ENCODE measurements around the gene C1QTNF8. TPM values are rescaled to one million over a fixed set of nuclear protein-coding genes. Genes with fewer than 3 reads are reported as not detected.
"Not testable (repeated sequence)": the region's sequence is repeated elsewhere in the genome, so short reads cannot be mapped to it uniquely, and the experiment has no call there.

The C1QTNF8 gene
- total RNA-seq, 2 experiments from 2014 or later = not detected

GRCh38 chr16:1088295-1089170, 7.5 kb downstream of the C1QTNF8 start:
- intact Hi-C loops (cut with micrococcal nuclease; ENCODE audit: unreplicated experiment) = no loop called here
- Histone ChIP-seq H3K9me3 (ENCODE audit: low read length) (0 out of 2 replicates have a peak, but pooled peaks cover 4% of the 10 kb centered on the region), H3K4me3 (ENCODE audit: low read depth, low read length, poor library complexity, severe bottlenecking) (no peak overlapping the region), H3K4me2 (ENCODE audit: low read length) (no peak overlapping the region), H4K20me1 (ENCODE audit: insufficient read depth, low read length) (no peaks in the 10 kb centered on the region), H3K27ac (ENCODE audit: low read depth, low read length, poor library complexity, severe bottlenecking) (no peak overlapping the region), H2AFZ (ENCODE audit: low read length) (no peak overlapping the region), H3K36me3 (ENCODE audit: insufficient read depth, low read length) (no peaks in the 10 kb centered on the region), H3K79me2 (ENCODE audit: insufficient read depth, low read depth, low read length) (no peaks in the 10 kb centered on the region), H3K9me2 (ENCODE audit: insufficient read depth, low read length) (no peaks in the 10 kb centered on the region), H3K4me1 (ENCODE audit: insufficient read depth, low read length, poor library complexity, severe bottlenecking) (no peaks in the 10 kb centered on the region)
- DNase-seq (ENCODE audit: low spot score) = no peak
- ChIA-PET POLR2A (no interaction called here), CTCF (ENCODE audit: unreplicated experiment) (no interaction called here)
- TF ChIP-seq EZH2phosphoT487 (IDR thresholded peaks at IDR 0.05; ENCODE audit: borderline replicate concordance, low read depth, low read length) = no peak
- TF ChIP-seq, protein P1, sequence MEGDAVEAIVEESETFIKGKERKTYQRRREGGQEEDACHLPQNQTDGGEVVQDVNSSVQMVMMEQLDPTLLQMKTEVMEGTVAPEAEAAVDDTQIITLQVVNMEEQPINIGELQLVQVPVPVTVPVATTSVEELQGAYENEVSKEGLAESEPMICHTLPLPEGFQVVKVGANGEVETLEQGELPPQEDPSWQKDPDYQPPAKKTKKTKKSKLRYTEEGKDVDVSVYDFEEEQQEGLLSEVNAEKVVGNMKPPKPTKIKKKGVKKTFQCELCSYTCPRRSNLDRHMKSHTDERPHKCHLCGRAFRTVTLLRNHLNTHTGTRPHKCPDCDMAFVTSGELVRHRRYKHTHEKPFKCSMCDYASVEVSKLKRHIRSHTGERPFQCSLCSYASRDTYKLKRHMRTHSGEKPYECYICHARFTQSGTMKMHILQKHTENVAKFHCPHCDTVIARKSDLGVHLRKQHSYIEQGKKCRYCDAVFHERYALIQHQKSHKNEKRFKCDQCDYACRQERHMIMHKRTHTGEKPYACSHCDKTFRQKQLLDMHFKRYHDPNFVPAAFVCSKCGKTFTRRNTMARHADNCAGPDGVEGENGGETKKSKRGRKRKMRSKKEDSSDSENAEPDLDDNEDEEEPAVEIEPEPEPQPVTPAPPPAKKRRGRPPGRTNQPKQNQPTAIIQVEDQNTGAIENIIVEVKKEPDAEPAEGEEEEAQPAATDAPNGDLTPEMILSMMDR (conservative IDR thresholded peaks at IDR 0.05; ENCODE audit: low read length) = no peak
- BruUV-seq (replicated peaks) = no TSS peak

DNA sequence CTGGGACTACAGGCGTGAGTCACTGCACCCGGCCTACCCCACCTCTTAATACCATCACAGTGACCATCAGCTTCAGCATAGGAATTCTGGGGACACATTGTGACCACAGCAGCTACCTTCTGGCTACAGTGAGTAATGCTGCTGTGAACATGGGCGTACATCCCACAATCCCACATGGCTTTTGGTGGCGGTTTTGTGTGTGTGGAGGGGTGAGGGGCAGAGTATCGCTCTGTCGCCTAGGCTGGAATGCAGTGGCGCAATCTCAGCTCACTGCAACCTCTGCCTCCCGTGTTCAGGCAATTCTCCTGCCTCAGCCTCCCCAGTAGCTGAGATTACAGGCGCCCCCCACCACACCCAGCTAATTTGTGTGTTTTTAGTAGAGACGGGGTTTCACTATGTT, 9.6 kb downstream of the C1QTNF8 start:
- H3K4me2 ChIP-seq (ENCODE audit: low read length); H4K20me1 ChIP-seq (ENCODE audit: insufficient read depth, low read length); H3K9me2 ChIP-seq (ENCODE audit: insufficient read depth, low read length); H3K79me2 ChIP-seq (ENCODE audit: insufficient read depth, low read depth, low read length); POLR2A ChIA-PET; H3K4me1 ChIP-seq (ENCODE audit: insufficient read depth, low read length, poor library complexity, severe bottlenecking); H3K4me3 ChIP-seq (ENCODE audit: low read depth, low read length, poor library complexity, severe bottlenecking); H3K27ac ChIP-seq (ENCODE audit: low read depth, low read length, poor library complexity, severe bottlenecking); H2AFZ ChIP-seq (ENCODE audit: low read length); H3K9me3 ChIP-seq (ENCODE audit: low read length); intact Hi-C loops (cut with micrococcal nuclease; ENCODE audit: unreplicated experiment); BruUV-seq (replicated peaks); DNase-seq (ENCODE audit: low spot score); CTCF ChIA-PET (ENCODE audit: unreplicated experiment); H3K36me3 ChIP-seq (ENCODE audit: insufficient read depth, low read length): not testable (repeated sequence)

- Histone ChIP-seq H3K9me3 (ENCODE audit: low read length) (no peaks in the 10 kb centered on the region), H4K20me1 (ENCODE audit: insufficient read depth, low read length) (no peaks in the 10 kb centered on the region), H3K4me2 (ENCODE audit: low read length) (no peak overlapping the region), H3K36me3 (ENCODE audit: insufficient read depth, low read length) (no peaks in the 10 kb centered on the region), H3K9me2 (ENCODE audit: insufficient read depth, low read length) (no peaks in the 10 kb centered on the region), H3K27ac (ENCODE audit: low read depth, low read length, poor library complexity, severe bottlenecking) (no peak overlapping the region), H3K4me1 (ENCODE audit: insufficient read depth, low read length, poor library complexity, severe bottlenecking) (no peaks in the 10 kb centered on the region), H3K79me2 (ENCODE audit: insufficient read depth, low read depth, low read length) (no peaks in the 10 kb centered on the region), H2AFZ (ENCODE audit: low read length) (no peak overlapping the region), H3K4me3 (ENCODE audit: low read depth, low read length, poor library complexity, severe bottlenecking) (no peak overlapping the region)
- no peak for DNase-seq (ENCODE audit: low spot score)
- ChIA-PET POLR2A (no interaction called here), CTCF (ENCODE audit: unreplicated experiment) (no interaction called here)
- no TSS peak for BruUV-seq (replicated peaks)
- intact Hi-C loops (cut with micrococcal nuclease; ENCODE audit: unreplicated experiment) = no loop called here
- TF ChIP-seq, protein P1 (conservative IDR thresholded peaks at IDR 0.05; ENCODE audit: low read length) = no peak
- TF ChIP-seq EZH2phosphoT487 (IDR thresholded peaks at IDR 0.05; ENCODE audit: borderline replicate concordance, low read depth, low read length) = no peak
Measured at GRCh38 chr16:1084971-1085370, 11.1 kb downstream of the C1QTNF8 start.
